ENCODE results near the gene CARMIL1.
"Not testable (repeated sequence)": the region's sequence is repeated elsewhere in the genome, so short reads cannot be mapped to it uniquely, and the experiment has no call there.

The CARMIL1 gene

GRCh38 chr6:25381077-25381476 is 101.9 kb downstream of the CARMIL1 start:
- peak overlapping the region in 1 of 2 donors; percentile 26 for H3K27ac ChIP-seq (ENCODE audit: low read depth in 2 of 2, low read length in 2 of 2)
- H3K36me3 ChIP-seq (ENCODE audit: control insufficient read depth in 2 of 2, insufficient read depth in 2 of 2, low read length in 2 of 2), result no peaks in the 10 kb centered on the region
- H3K4me1 ChIP-seq (ENCODE audit: control insufficient read depth in 2 of 2, insufficient read depth in 2 of 2, low read length in 2 of 2), result peaks cover 0 to 5% of the 10 kb centered on the region in 2 donors
- no peak overlapping the region for H3K9ac ChIP-seq (ENCODE audit: low read depth in 1 of 2, low read length in 2 of 2)
- no peaks in the 10 kb centered on the region for H3K27me3 ChIP-seq (ENCODE audit: control insufficient read depth in 2 of 2, insufficient read depth in 2 of 2, low read length in 2 of 2)
- H3K9me3 ChIP-seq (ENCODE audit: control insufficient read depth in 2 of 2, low read length in 2 of 2), result no peaks in the 10 kb centered on the region
- H3K4me3 ChIP-seq (ENCODE audit: low read length in 2 of 2), result no peak overlapping the region

GRCh38 chr6:25382476-25382875 is 103.3 kb downstream of the CARMIL1 start:
- H3K27ac ChIP-seq (ENCODE audit: low read depth in 2 of 2, low read length in 2 of 2), result not testable (repeated sequence)

GRCh38 chr6:25384234-25384633 is 105.1 kb downstream of the CARMIL1 start:
- Histone ChIP-seq H3K9ac (ENCODE audit: low read depth in 1 of 2, low read length in 2 of 2) (no peak overlapping the region), H3K36me3 (ENCODE audit: control insufficient read depth in 2 of 2, insufficient read depth in 2 of 2, low read length in 2 of 2) (no peaks in the 10 kb centered on the region), H3K27me3 (ENCODE audit: control insufficient read depth in 2 of 2, insufficient read depth in 2 of 2, low read length in 2 of 2) (no peaks in the 10 kb centered on the region), H3K4me3 (ENCODE audit: low read length in 2 of 2) (no peak overlapping the region), H3K4me1 (ENCODE audit: control insufficient read depth in 2 of 2, insufficient read depth in 2 of 2, low read length in 2 of 2) (peaks cover 0 to 5% of the 10 kb centered on the region in 2 donors), H3K27ac (ENCODE audit: low read depth in 2 of 2, low read length in 2 of 2) (no peak overlapping the region), H3K9me3 (ENCODE audit: control insufficient read depth in 2 of 2, low read length in 2 of 2) (no peaks in the 10 kb centered on the region)

More at GRCh38 chr6:25382476-25382875, 103.3 kb downstream of the CARMIL1 start:
- not testable (repeated sequence) for H3K36me3 ChIP-seq (ENCODE audit: control insufficient read depth in 2 of 2, insufficient read depth in 2 of 2, low read length in 2 of 2); H3K9ac ChIP-seq (ENCODE audit: low read depth in 1 of 2, low read length in 2 of 2); H3K9me3 ChIP-seq (ENCODE audit: control insufficient read depth in 2 of 2, low read length in 2 of 2); H3K4me3 ChIP-seq (ENCODE audit: low read length in 2 of 2); H3K27me3 ChIP-seq (ENCODE audit: control insufficient read depth in 2 of 2, insufficient read depth in 2 of 2, low read length in 2 of 2); H3K4me1 ChIP-seq (ENCODE audit: control insufficient read depth in 2 of 2, insufficient read depth in 2 of 2, low read length in 2 of 2)

- H3K27ac ChIP-seq (ENCODE audit: low read depth in 2 of 2, low read length in 2 of 2), result no peak overlapping the region
- no peak overlapping the region for H3K9ac ChIP-seq (ENCODE audit: low read depth in 1 of 2, low read length in 2 of 2)
- no peaks in the 10 kb centered on the region for H3K27me3 ChIP-seq (ENCODE audit: control insufficient read depth in 2 of 2, insufficient read depth in 2 of 2, low read length in 2 of 2)
- no peaks in the 10 kb centered on the region for H3K9me3 ChIP-seq (ENCODE audit: control insufficient read depth in 2 of 2, low read length in 2 of 2)
- H3K4me3 ChIP-seq (ENCODE audit: low read length in 2 of 2), result no peak overlapping the region
- H3K36me3 ChIP-seq (ENCODE audit: control insufficient read depth in 2 of 2, insufficient read depth in 2 of 2, low read length in 2 of 2), result no peaks in the 10 kb centered on the region
- peaks cover 0 to 5% of the 10 kb centered on the region in 2 donors for H3K4me1 ChIP-seq (ENCODE audit: control insufficient read depth in 2 of 2, insufficient read depth in 2 of 2, low read length in 2 of 2)
Measured at GRCh38 chr6:25384967-25385366, 105.8 kb downstream of the CARMIL1 start.

GRCh38 chr6:25387483-25387882 is 108.3 kb downstream of the CARMIL1 start:
- Histone ChIP-seq H3K36me3 (ENCODE audit: control insufficient read depth in 2 of 2, insufficient read depth in 2 of 2, low read length in 2 of 2) (no peaks in the 10 kb centered on the region), H3K4me1 (ENCODE audit: control insufficient read depth in 2 of 2, insufficient read depth in 2 of 2, low read length in 2 of 2) (no peaks in the 10 kb centered on the region), H3K27me3 (ENCODE audit: control insufficient read depth in 2 of 2, insufficient read depth in 2 of 2, low read length in 2 of 2) (no peaks in the 10 kb centered on the region), H3K4me3 (ENCODE audit: low read length in 2 of 2) (no peak overlapping the region), H3K9ac (ENCODE audit: low read depth in 1 of 2, low read length in 2 of 2) (no peak overlapping the region), H3K27ac (ENCODE audit: low read depth in 2 of 2, low read length in 2 of 2) (no peak overlapping the region), H3K9me3 (ENCODE audit: control insufficient read depth in 2 of 2, low read length in 2 of 2) (no peaks in the 10 kb centered on the region)

GRCh38 chr6:25387911-25388310 is 108.7 kb downstream of the CARMIL1 start:
- Histone ChIP-seq H3K9ac (ENCODE audit: low read depth in 1 of 2, low read length in 2 of 2) (no peak overlapping the region), H3K27ac (ENCODE audit: low read depth in 2 of 2, low read length in 2 of 2) (no peak overlapping the region), H3K9me3 (ENCODE audit: control insufficient read depth in 2 of 2, low read length in 2 of 2) (no peaks in the 10 kb centered on the region), H3K27me3 (ENCODE audit: control insufficient read depth in 2 of 2, insufficient read depth in 2 of 2, low read length in 2 of 2) (no peaks in the 10 kb centered on the region), H3K4me1 (ENCODE audit: control insufficient read depth in 2 of 2, insufficient read depth in 2 of 2, low read length in 2 of 2) (no peaks in the 10 kb centered on the region), H3K4me3 (ENCODE audit: low read length in 2 of 2) (no peak overlapping the region), H3K36me3 (ENCODE audit: control insufficient read depth in 2 of 2, insufficient read depth in 2 of 2, low read length in 2 of 2) (no peaks in the 10 kb centered on the region)

GRCh38 chr6:25388776-25389175 is 109.6 kb downstream of the CARMIL1 start:
- no peaks in the 10 kb centered on the region for H3K27me3 ChIP-seq (ENCODE audit: control insufficient read depth in 2 of 2, insufficient read depth in 2 of 2, low read length in 2 of 2)
- H3K9ac ChIP-seq (ENCODE audit: low read depth in 1 of 2, low read length in 2 of 2), result no peak overlapping the region
- H3K9me3 ChIP-seq (ENCODE audit: control insufficient read depth in 2 of 2, low read length in 2 of 2), result no peaks in the 10 kb centered on the region
- no peak overlapping the region for H3K4me3 ChIP-seq (ENCODE audit: low read length in 2 of 2)
- H3K4me1 ChIP-seq (ENCODE audit: control insufficient read depth in 2 of 2, insufficient read depth in 2 of 2, low read length in 2 of 2), result no peaks in the 10 kb centered on the region
- no peaks in the 10 kb centered on the region for H3K36me3 ChIP-seq (ENCODE audit: control insufficient read depth in 2 of 2, insufficient read depth in 2 of 2, low read length in 2 of 2)
- H3K27ac ChIP-seq (ENCODE audit: low read depth in 2 of 2, low read length in 2 of 2), result no peak overlapping the region

GRCh38 chr6:25389471-25389870 is 110.3 kb downstream of the CARMIL1 start:
- H3K9me3 ChIP-seq (ENCODE audit: control insufficient read depth in 2 of 2, low read length in 2 of 2), result no peaks in the 10 kb centered on the region

GRCh38 chr6:25392372-25392771 is 113.2 kb downstream of the CARMIL1 start:
- Histone ChIP-seq H3K9me3 (ENCODE audit: control insufficient read depth in 2 of 2, low read length in 2 of 2) (no peaks in the 10 kb centered on the region), H3K4me3 (ENCODE audit: low read length in 2 of 2) (no peak overlapping the region), H3K27ac (ENCODE audit: low read depth in 2 of 2, low read length in 2 of 2) (no peak overlapping the region), H3K27me3 (ENCODE audit: control insufficient read depth in 2 of 2, insufficient read depth in 2 of 2, low read length in 2 of 2) (no peaks in the 10 kb centered on the region), H3K4me1 (ENCODE audit: control insufficient read depth in 2 of 2, insufficient read depth in 2 of 2, low read length in 2 of 2) (no peaks in the 10 kb centered on the region), H3K36me3 (ENCODE audit: control insufficient read depth in 2 of 2, insufficient read depth in 2 of 2, low read length in 2 of 2) (no peaks in the 10 kb centered on the region), H3K9ac (ENCODE audit: low read depth in 1 of 2, low read length in 2 of 2) (no peak overlapping the region)

More at GRCh38 chr6:25389471-25389870, 110.3 kb downstream of the CARMIL1 start:
- Histone ChIP-seq H3K36me3 (ENCODE audit: control insufficient read depth in 2 of 2, insufficient read depth in 2 of 2, low read length in 2 of 2) (no peaks in the 10 kb centered on the region), H3K4me1 (ENCODE audit: control insufficient read depth in 2 of 2, insufficient read depth in 2 of 2, low read length in 2 of 2) (no peaks in the 10 kb centered on the region), H3K4me3 (ENCODE audit: low read length in 2 of 2) (no peak overlapping the region), H3K9ac (ENCODE audit: low read depth in 1 of 2, low read length in 2 of 2) (no peak overlapping the region), H3K27ac (ENCODE audit: low read depth in 2 of 2, low read length in 2 of 2) (no peak overlapping the region), H3K27me3 (ENCODE audit: control insufficient read depth in 2 of 2, insufficient read depth in 2 of 2, low read length in 2 of 2) (no peaks in the 10 kb centered on the region)

GRCh38 chr6:25395731-25396130 is 116.6 kb downstream of the CARMIL1 start:
- no peak overlapping the region for H3K9ac ChIP-seq (ENCODE audit: low read depth in 1 of 2, low read length in 2 of 2)

GRCh38 chr6:25397406-25397805 is 118.2 kb downstream of the CARMIL1 start:
- Histone ChIP-seq H3K27ac (ENCODE audit: low read depth in 2 of 2, low read length in 2 of 2) (no peak overlapping the region), H3K9me3 (ENCODE audit: control insufficient read depth in 2 of 2, low read length in 2 of 2) (no peaks in the 10 kb centered on the region), H3K4me1 (ENCODE audit: control insufficient read depth in 2 of 2, insufficient read depth in 2 of 2, low read length in 2 of 2) (no peaks in the 10 kb centered on the region), H3K36me3 (ENCODE audit: control insufficient read depth in 2 of 2, insufficient read depth in 2 of 2, low read length in 2 of 2) (no peaks in the 10 kb centered on the region), H3K9ac (ENCODE audit: low read depth in 1 of 2, low read length in 2 of 2) (no peak overlapping the region), H3K27me3 (ENCODE audit: control insufficient read depth in 2 of 2, insufficient read depth in 2 of 2, low read length in 2 of 2) (no peaks in the 10 kb centered on the region), H3K4me3 (ENCODE audit: low read length in 2 of 2) (no peak overlapping the region)

More at GRCh38 chr6:25395731-25396130, 116.6 kb downstream of the CARMIL1 start:
- no peak overlapping the region for H3K4me3 ChIP-seq (ENCODE audit: low read length in 2 of 2)
- H3K9me3 ChIP-seq (ENCODE audit: control insufficient read depth in 2 of 2, low read length in 2 of 2), result no peaks in the 10 kb centered on the region
- no peak overlapping the region for H3K27ac ChIP-seq (ENCODE audit: low read depth in 2 of 2, low read length in 2 of 2)
- H3K4me1 ChIP-seq (ENCODE audit: control insufficient read depth in 2 of 2, insufficient read depth in 2 of 2, low read length in 2 of 2), result no peaks in the 10 kb centered on the region
- no peaks in the 10 kb centered on the region for H3K36me3 ChIP-seq (ENCODE audit: control insufficient read depth in 2 of 2, insufficient read depth in 2 of 2, low read length in 2 of 2)
- no peaks in the 10 kb centered on the region for H3K27me3 ChIP-seq (ENCODE audit: control insufficient read depth in 2 of 2, insufficient read depth in 2 of 2, low read length in 2 of 2)
